IMR-90 (cell line): ENCODE data around the gene LRSAM1.

Experiments
- MXI1 ChIP-seq: IDR thresholded peaks from 2 replicates; pipeline ENCODE4 v1.6.1; 2012; ENCODE audit warnings: low read depth, mild to moderate bottlenecking, low read length, moderate library complexity, borderline replicate concordance
- USF2 ChIP-seq: fragments of 150-350 bp; IDR thresholded peaks from 2 replicates; pipeline ENCODE4 v1.6.1; 2017; ENCODE audit warnings: mild to moderate bottlenecking, antibody characterized with exemption, low read length, low read depth

GRCh38 chr9:127503379-127503921 lies 52.1 kb downstream of the LRSAM1 start:
- TF ChIP-seq MXI1 (no peak), USF2 (no peak)
